T-cell (primary cell): ENCODE results near the gene ASB8. TPM values are rescaled to one million over a fixed set of nuclear protein-coding genes. Genes with fewer than 3 reads are reported as not detected.

Experiments
- ATAC-seq, 4 experiments: fragments of 200-7000 bp in 3 of 4; fragments of 150-1000 bp in 1 of 4; cut with Tn5 transposase; replicated peaks in 1 of 4; 1 replicate in 3 of 4; 2 replicates in 1 of 4; pipeline ENCODE4 v1.10.0; 2021; ENCODE audit warnings: moderate library complexity in 3 of 4, mild to moderate bottlenecking in 2 of 4, moderate number of reproducible peaks in 1 of 4
- CTCF ChIA-PET, 2 donors: fragments of 300-600 bp; sonication (Branson Sonifier 250); formaldehyde crosslinking; loops; one replicate each; lab custom pipeline; 2022; ENCODE audit warnings: antibody characterized with exemption in 2 of 2; lab: Charles Lee
- POLR2A ChIA-PET, 2 donors: fragments of 300-600 bp; sonication (Branson Sonifier 250); formaldehyde crosslinking; loops; one replicate each; lab custom pipeline; 2022; ENCODE audit warnings: antibody characterized with exemption in 2 of 2; lab: Charles Lee
- DNase-seq, 35 experiments: peaks; one replicate each; pipeline versions ENCODE4 v3.0.0 to v3.0.0-alpha.2; 2013 to 2023
- H3K27ac ChIP-seq: one replicate; pipeline ENCODE4 v1.5.1; 2013; ENCODE audit warnings: low read length
- H3K27me3 ChIP-seq, 2 experiments: replicated peaks in 1 of 2; 1 replicate in 1 of 2; 2 replicates in 1 of 2; pipeline versions ENCODE4 v1.6.1 to v1.7.0; 2013; ENCODE audit warnings: low read length in 1 of 2, mixed read lengths in 1 of 2; ENCODE audit not compliant: control insufficient read depth in 2 of 2, insufficient read depth in 2 of 2; ENCODE audit errors: extremely low read depth in 1 of 2
- H3K36me3 ChIP-seq, 2 donors: 1 replicate in 1 of 2; 2 replicates in 1 of 2; pipeline versions ENCODE4 v1.6.1 to v1.7.0; 2013; ENCODE audit warnings: low read length in 1 of 2; ENCODE audit not compliant: control insufficient read depth in 2 of 2, insufficient read depth in 1 of 2; ENCODE audit errors: extremely low read depth in 1 of 2
- H3K4me1 ChIP-seq, 2 experiments: 1 replicate in 1 of 2; 2 replicates in 1 of 2; pipeline versions ENCODE4 v1.6.1 to v1.7.0; 2013; ENCODE audit warnings: low read length in 2 of 2, mixed read lengths in 1 of 2; ENCODE audit not compliant: insufficient read depth in 2 of 2, control insufficient read depth in 1 of 2; ENCODE audit errors: extremely low read depth in 1 of 2
- H3K4me3 ChIP-seq, 2 donors: 1 replicate in 1 of 2; 2 replicates in 1 of 2; pipeline versions ENCODE4 v1.5.1 to v1.7.0; 2013; ENCODE audit warnings: mild to moderate bottlenecking in 2 of 2, low read length in 1 of 2, moderate library complexity in 1 of 2; ENCODE audit not compliant: control insufficient read depth in 1 of 2; ENCODE audit errors: extremely low read depth in 1 of 2
- H3K9me3 ChIP-seq: 2 replicates; pipeline ENCODE4 v1.7.0; 2013
- H3K27ac Mint-ChIP-seq, 2 donors: one replicate each; pipeline ENCODE4 v1.8.0; 2020 to 2021; ENCODE audit warnings: mild to moderate bottlenecking in 2 of 2, mixed read lengths in 2 of 2
- H3K27me3 Mint-ChIP-seq, 2 donors: one replicate each; pipeline ENCODE4 v1.8.0; 2021 to 2022; ENCODE audit warnings: mixed read lengths in 2 of 2
- H3K36me3 Mint-ChIP-seq: one replicate; pipeline ENCODE4 v1.8.0; 2021; ENCODE audit warnings: mixed read lengths
- H3K4me1 Mint-ChIP-seq, 3 donors: one replicate each; pipeline ENCODE4 v1.8.0; 2020 to 2022; ENCODE audit warnings: mixed read lengths in 3 of 3, mild to moderate bottlenecking in 1 of 3
- H3K4me3 Mint-ChIP-seq, 3 donors: one replicate each; pipeline ENCODE4 v1.8.0; 2020 to 2022; ENCODE audit warnings: mild to moderate bottlenecking in 3 of 3, mixed read lengths in 3 of 3, moderate library complexity in 3 of 3
- H3K9me3 Mint-ChIP-seq, 3 donors: one replicate each; pipeline ENCODE4 v1.8.0; 2020 to 2022; ENCODE audit warnings: mixed read lengths in 3 of 3
- WGBS: methylation state at CpG from one replicate; pipeline ENCODE4 v1.1.5; 2013; ENCODE audit warnings: missing lambda C conversion rate; ENCODE audit not compliant: insufficient coverage; 5-methylcytosine and 5-hydroxymethylcytosine counted together
- total RNA-seq, 35 experiments: library from RNA in 6 of 35; stranded (reverse) in 6 of 35; fragments of 120-200 nt in 1 of 35; gene quantifications; one replicate each; pipeline versions ENCODE4 v1.2.1 to v1.2.4 and lab custom pipeline; 2013 to 2026

Gene ASB8
- total RNA-seq, 5 donors from 2014 or later (not counting 1 experiment from before 2014, with no cell fraction given), result 50.0 to 59.7 (median 58.9) TPM

- POLR2A ChIA-PET, result interaction anchor here in 1 of 2 donors (0.6 kb wide), 1 partner anchor 257 kb away, joined by 3 read pairs; no protein-coding TSS in a partner anchor
These were observed 37.5 kb upstream of the ASB8 start for GRCh38 chr12:48194799-48195201.

GRCh38 chr12:48193623-48194022 is 36.3 kb upstream of the ASB8 start:
- DNase-seq (no peak), ATAC-seq (no peak)
- no peak overlapping the region for H3K4me3 ChIP-seq
- no peaks in the 10 kb centered on the region for H3K36me3 ChIP-seq
- POLR2A ChIA-PET, result no interaction called here
- WGBS, result 100% methylated on average over 1 of the region's 2 CpGs
- Mint-ChIP-seq H3K27me3 (peaks cover 11 to 18% of the 10 kb centered on the region in 2 donors), H3K36me3 (no peaks in the 10 kb centered on the region), H3K9me3 (no peaks in the 10 kb centered on the region), H3K4me3 (no peak overlapping the region), H3K27ac (no peak overlapping the region), H3K4me1 (peaks cover 10 to 12% (median 11%) of the 10 kb centered on the region in 3 donors)
- no peak overlapping the region for H3K27ac ChIP-seq
- H3K27me3 ChIP-seq, result peaks cover 0 to 2% of the 10 kb centered on the region in 2 experiments
- H3K9me3 ChIP-seq, result no peaks in the 10 kb centered on the region
- H3K4me1 ChIP-seq, result peaks cover 2 to 10% of the 10 kb centered on the region in 2 experiments
- CTCF ChIA-PET, result interaction anchor here in 1 of 2 donors (1.4 kb wide), 1 partner anchor 10 kb away, joined by 5 read pairs; the partner anchor contains the start of gene CCDC184

More at GRCh38 chr12:48194799-48195201, 37.5 kb upstream of the ASB8 start:
- H3K4me3 Mint-ChIP-seq, result no peak overlapping the region
- no peaks in the 10 kb centered on the region for H3K36me3 Mint-ChIP-seq
- Histone ChIP-seq H3K4me3 (no peak overlapping the region), H3K9me3 (no peaks in the 10 kb centered on the region), H3K4me1 (peaks cover 5 to 20% of the 10 kb centered on the region in 2 experiments), H3K27me3 (peaks cover 0 to 2% of the 10 kb centered on the region in 2 experiments), H3K36me3 (no peaks in the 10 kb centered on the region), H3K27ac (no peak overlapping the region)
- H3K4me1 Mint-ChIP-seq, result peaks cover 18 to 21% (median 21%) of the 10 kb centered on the region in 3 donors
- no peak overlapping the region for H3K27ac Mint-ChIP-seq
- DNase-seq (no peak), ATAC-seq (no peak)
- peaks cover 11 to 18% of the 10 kb centered on the region in 2 donors for H3K27me3 Mint-ChIP-seq
- WGBS, result 83% methylated on average over 1 of the region's 1 CpG
- H3K9me3 Mint-ChIP-seq, result no peaks in the 10 kb centered on the region
- CTCF ChIA-PET, result interaction anchor here in 1 of 2 donors (0.9 kb wide), 1 partner anchor 10 kb away, joined by 5 read pairs; no protein-coding TSS in a partner anchor

GRCh38 chr12:48192861-48193260 is 35.5 kb upstream of the ASB8 start:
- Mint-ChIP-seq H3K9me3 (no peaks in the 10 kb centered on the region), H3K27me3 (peaks cover 11 to 18% of the 10 kb centered on the region in 2 donors), H3K27ac (no peak overlapping the region), H3K36me3 (no peaks in the 10 kb centered on the region), H3K4me1 (peaks cover 10 to 12% (median 11%) of the 10 kb centered on the region in 3 donors), H3K4me3 (no peak overlapping the region)
- Histone ChIP-seq H3K36me3 (no peaks in the 10 kb centered on the region), H3K4me3 (no peak overlapping the region), H3K4me1 (peaks cover 2 to 8% of the 10 kb centered on the region in 2 experiments), H3K9me3 (no peaks in the 10 kb centered on the region), H3K27ac (no peak overlapping the region), H3K27me3 (peaks cover 0 to 2% of the 10 kb centered on the region in 2 experiments)
- DNase-seq, result no peak
- ChIA-PET POLR2A (no interaction called here), CTCF (interaction anchor here in 1 of 2 donors (0.6 kb wide), 1 partner anchor 19 kb away, joined by 5 read pairs; no protein-coding TSS in a partner anchor)
- ATAC-seq, result no peak
- no CpG with 5 or more reads among the region's 1 CpG for WGBS

- ChIA-PET POLR2A (no interaction called here), CTCF (no interaction called here)
- no peak overlapping the region for H3K27ac Mint-ChIP-seq
- no peak overlapping the region for H3K4me3 Mint-ChIP-seq
- no peaks in the 10 kb centered on the region for H3K4me1 ChIP-seq
- DNase-seq, result no peak
- H3K9me3 Mint-ChIP-seq, result no peaks in the 10 kb centered on the region
- H3K4me1 Mint-ChIP-seq, result peaks cover 0 to 12% (median 2%) of the 10 kb centered on the region in 3 donors
- H3K36me3 ChIP-seq, result no peaks in the 10 kb centered on the region
- H3K36me3 Mint-ChIP-seq, result no peaks in the 10 kb centered on the region
- peaks cover 15 to 18% of the 10 kb centered on the region in 2 donors for H3K27me3 Mint-ChIP-seq
- H3K27ac ChIP-seq, result no peak overlapping the region
- no peak for ATAC-seq
- no peak overlapping the region for H3K4me3 ChIP-seq
- H3K27me3 ChIP-seq, result peaks cover 0 to 2% of the 10 kb centered on the region in 2 experiments
- no peaks in the 10 kb centered on the region for H3K9me3 ChIP-seq
These were observed 33.8 kb upstream of the ASB8 start for GRCh38 chr12:48191096-48191495.

- H3K27me3 ChIP-seq, result peaks cover 6 to 16% of the 10 kb centered on the region in 2 experiments
- Mint-ChIP-seq H3K4me3 (no peak overlapping the region), H3K36me3 (no peaks in the 10 kb centered on the region), H3K4me1 (peaks cover 0 to 4% (median 4%) of the 10 kb centered on the region in 3 donors), H3K9me3 (no peaks in the 10 kb centered on the region), H3K27me3 (peaks cover 17 to 29% of the 10 kb centered on the region in 2 donors), H3K27ac (no peak overlapping the region)
- peaks cover 0 to 2% of the 10 kb centered on the region in 2 experiments for H3K4me1 ChIP-seq
- no peaks in the 10 kb centered on the region for H3K36me3 ChIP-seq
- peak; percentile 75 to 90 (median 80) for ATAC-seq
- H3K4me3 ChIP-seq, result no peak overlapping the region
- CTCF ChIA-PET, result interaction anchor here (0.5 to 2.2 kb wide), 22 partner anchors 8 to 697 kb away, joined by 3 to 10 read pairs (median 4); partner anchors contain the start of genes ASB8 (in 1 of the 2), OR10AD1 (in 1 of the 2) and PFKM (in 1 of the 2)
- peak in 33 of 35 experiments; percentile 19 to 82 (median 54) for DNase-seq
- POLR2A ChIA-PET, result no interaction called here
- no peak overlapping the region for H3K27ac ChIP-seq
- WGBS, result 24% methylated on average over 4 of the region's 6 CpGs
- H3K9me3 ChIP-seq, result no peaks in the 10 kb centered on the region
These were observed 32.2 kb upstream of the ASB8 start for GRCh38 chr12:48189331-48190125.

- Mint-ChIP-seq H3K27me3 (peaks cover 9 to 29% of the 10 kb centered on the region in 2 donors), H3K4me3 (no peak overlapping the region), H3K36me3 (no peaks in the 10 kb centered on the region), H3K9me3 (no peaks in the 10 kb centered on the region), H3K4me1 (peaks cover 4 to 8% (median 7%) of the 10 kb centered on the region in 3 donors), H3K27ac (no peak overlapping the region)
- ATAC-seq (no peak), DNase-seq (no peak)
- Histone ChIP-seq H3K4me3 (no peak overlapping the region), H3K4me1 (peaks cover 0 to 12% of the 10 kb centered on the region in 2 experiments), H3K36me3 (no peaks in the 10 kb centered on the region), H3K9me3 (no peaks in the 10 kb centered on the region), H3K27ac (no peak overlapping the region), H3K27me3 (peaks cover 8 to 28% of the 10 kb centered on the region in 2 experiments)
- WGBS, result 87% methylated on average over 7 of the region's 10 CpGs
- CTCF ChIA-PET, result interaction anchor here (0.6 to 2.2 kb wide), 6 partner anchors 7 to 126 kb away, joined by 3 to 8 read pairs (median 4); no protein-coding TSS in a partner anchor
- POLR2A ChIA-PET, result no interaction called here
These were observed 30.8 kb upstream of the ASB8 start for GRCh38 chr12:48187916-48188695.
